IMR-90 (cell line): ENCODE data around the gene CFAP97. TPM values are rescaled to one million over a fixed set of nuclear protein-coding genes. Genes with fewer than 3 reads are reported as not detected.
A peak's percentile ranks its signal among the peaks of the same experiment; 100 is the strongest.

Experiments used
- ATAC-seq: fragments of 200-7000 bp; cut with Tn5 transposase; 2 replicates; pipeline ENCODE4 v1.9.1; 2020; ENCODE audit warnings: low read depth, mild to moderate bottlenecking, moderate library complexity
- BruUV-seq: library from RNA; stranded (reverse); fragments of 400-500 nt; replicated peaks from 2 replicates; lab custom pipeline; 2021; lab: Mats Ljungman, UMichigan
- CTCF ChIA-PET: fragments of 300-600 bp; formaldehyde crosslinking; extraction: SDS; loops from one replicate; lab custom pipeline; 2021; ENCODE audit warnings: antibody characterized with exemption; lab: Yijun Ruan, JAX
- POLR2A ChIA-PET: fragments of 300-600 bp; sonication (Branson Sonifier 250); formaldehyde crosslinking; loops from one replicate; lab custom pipeline; 2022; ENCODE audit warnings: antibody characterized with exemption; ENCODE audit not compliant: unreplicated experiment; lab: Charles Lee
- DNase-seq: peaks from one replicate; pipeline ENCODE4 v3.0.0; 2013
- H2AFZ ChIP-seq: replicated peaks from 2 replicates; pipeline ENCODE3; 2013; ENCODE audit warnings: low read length, mild to moderate bottlenecking; ENCODE audit not compliant: poor library complexity
- H2AK5ac ChIP-seq: 2 replicates; pipeline ENCODE4 v1.6.1; 2013; ENCODE audit warnings: low read depth, low read length, inconsistent platforms
- H2AK9ac ChIP-seq: replicated peaks from 2 replicates; pipeline ENCODE3; 2013; ENCODE audit warnings: mild to moderate bottlenecking, low read depth, low read length, moderate library complexity; ENCODE audit not compliant: poor library complexity
- H2BK120ac ChIP-seq: 2 replicates; pipeline ENCODE4 v1.6.1; 2013; ENCODE audit warnings: low read depth, low read length, inconsistent platforms
- H2BK15ac ChIP-seq: 3 replicates; pipeline ENCODE4 v1.6.1; 2013; ENCODE audit warnings: low read depth, low read length, inconsistent platforms
- H2BK20ac ChIP-seq: 2 replicates; pipeline ENCODE4 v1.6.1; 2013; ENCODE audit warnings: low read depth, mild to moderate bottlenecking, inconsistent platforms, low read length, moderate library complexity
- H2BK5ac ChIP-seq: 2 replicates; pipeline ENCODE4 v1.6.1; 2013; ENCODE audit warnings: mild to moderate bottlenecking, low read depth, low read length, inconsistent platforms; ENCODE audit not compliant: poor library complexity, severe bottlenecking
- H3K14ac ChIP-seq: replicated peaks from 2 replicates; pipeline ENCODE4 v1.6.1; 2013; ENCODE audit warnings: low read depth, low read length, inconsistent platforms
- H3K18ac ChIP-seq: 2 replicates; pipeline ENCODE4 v1.6.1; 2013; ENCODE audit warnings: low read depth, low read length, control low read depth
- H3K23ac ChIP-seq: 2 replicates; pipeline ENCODE4 v1.6.1; 2013; ENCODE audit warnings: low read depth, low read length, inconsistent platforms
- H3K27ac ChIP-seq: 2 replicates; pipeline ENCODE4 v1.5.1; 2013; ENCODE audit warnings: mild to moderate bottlenecking, control low read depth, low read length; ENCODE audit not compliant: insufficient read depth
- H3K27me3 ChIP-seq: 2 replicates; pipeline ENCODE4 v1.6.1; 2013; ENCODE audit warnings: low read length; ENCODE audit not compliant: control insufficient read depth, insufficient read depth
- H3K36me3 ChIP-seq: 2 replicates; pipeline ENCODE4 v1.6.1; 2013; ENCODE audit warnings: low read length, mixed read lengths; ENCODE audit not compliant: control insufficient read depth, insufficient read depth
- H3K4ac ChIP-seq: 2 replicates; pipeline ENCODE4 v1.6.1; 2013; ENCODE audit warnings: low read depth, low read length, inconsistent platforms
- H3K4me1 ChIP-seq: 2 replicates; pipeline ENCODE4 v1.6.1; 2013; ENCODE audit warnings: low read length, mixed read lengths; ENCODE audit not compliant: control insufficient read depth, insufficient read depth
- H3K4me2 ChIP-seq: 2 replicates; pipeline ENCODE4 v1.6.1; 2013; ENCODE audit warnings: low read depth, mild to moderate bottlenecking, control low read depth, low read length, moderate library complexity
- H3K4me3 ChIP-seq: 2 replicates; pipeline ENCODE4 v1.5.1; 2013; ENCODE audit warnings: low read depth, mild to moderate bottlenecking, control low read depth, low read length, moderate library complexity; ENCODE audit not compliant: insufficient read depth
- H3K56ac ChIP-seq: 2 replicates; pipeline ENCODE4 v1.6.1; 2013; ENCODE audit warnings: low read length, inconsistent platforms; ENCODE audit not compliant: insufficient read depth; ENCODE audit errors: extremely low read depth
- H3K79me1 ChIP-seq, 2 experiments: 2 replicates each; pipeline ENCODE4 v1.6.1; 2013; ENCODE audit warnings: low read length in 2 of 2, inconsistent platforms in 1 of 2, low read depth in 1 of 2
- H3K9ac ChIP-seq: 2 replicates; pipeline ENCODE4 v1.6.1; 2013; ENCODE audit warnings: low read depth, low read length, control low read depth
- H3K9me1 ChIP-seq: 2 replicates; pipeline ENCODE4 v1.6.1; 2013; ENCODE audit warnings: low read length, inconsistent platforms; ENCODE audit not compliant: insufficient read depth
- H3K9me3 ChIP-seq: 2 replicates; pipeline ENCODE4 v1.6.1; 2013; ENCODE audit warnings: low read length; ENCODE audit not compliant: control insufficient read depth, insufficient read depth
- H4K20me1 ChIP-seq: 2 replicates; pipeline ENCODE4 v1.6.1; 2013; ENCODE audit warnings: low read length, inconsistent platforms; ENCODE audit not compliant: insufficient read depth
- H4K5ac ChIP-seq: 2 replicates; pipeline ENCODE4 v1.6.1; 2013; ENCODE audit warnings: mild to moderate bottlenecking, low read depth, low read length, control low read depth
- H4K8ac ChIP-seq, 2 experiments: 2 replicates each; pipeline ENCODE4 v1.6.1; 2013; ENCODE audit warnings: low read depth in 2 of 2, low read length in 2 of 2, control low read depth in 1 of 2, inconsistent platforms in 1 of 2
- H4K91ac ChIP-seq: 2 replicates; pipeline ENCODE4 v1.6.1; 2013; ENCODE audit warnings: low read depth, low read length, inconsistent platforms; ENCODE audit not compliant: insufficient read depth
- BHLHE40 ChIP-seq: fragments of 150-350 bp; IDR thresholded peaks from 2 replicates; pipeline ENCODE4 v1.6.1; 2016; ENCODE audit warnings: mild to moderate bottlenecking, low read depth, low read length
- CEBPB ChIP-seq: IDR thresholded peaks from 2 replicates; pipeline ENCODE4 v1.6.1; 2012; ENCODE audit warnings: low read depth, low read length, improper control_type of control experiment
- CHD1 ChIP-seq: IDR thresholded peaks from 2 replicates; pipeline ENCODE4 v1.6.1; 2012; ENCODE audit warnings: low read depth, low read length, improper control_type of control experiment
- CTCF ChIP-seq: conservative IDR thresholded peaks from 2 replicates; pipeline ENCODE4 v1.5.1; 2012; ENCODE audit warnings: mild to moderate bottlenecking, low read depth, low read length, improper control_type of control experiment
- ELK1 ChIP-seq: fragments of 150-350 bp; IDR thresholded peaks from 2 replicates; pipeline ENCODE4 v1.6.1; 2016; ENCODE audit warnings: low read depth, mild to moderate bottlenecking, low read length, moderate library complexity, borderline replicate concordance
- FOS ChIP-seq: fragments of 150-350 bp; IDR thresholded peaks from 2 replicates; pipeline ENCODE4 v1.6.1; 2016; ENCODE audit warnings: low read depth, low read length
- MAFK ChIP-seq: IDR thresholded peaks from 2 replicates; pipeline ENCODE4 v1.6.1; 2012; ENCODE audit warnings: low read depth, low read length, improper control_type of control experiment
- MAZ ChIP-seq: IDR thresholded peaks from 2 replicates; pipeline ENCODE4 v1.6.1; 2012; ENCODE audit warnings: low read depth, mild to moderate bottlenecking, low read length, improper control_type of control experiment, moderate library complexity, borderline replicate concordance
- MXI1 ChIP-seq: IDR thresholded peaks from 2 replicates; pipeline ENCODE4 v1.6.1; 2012; ENCODE audit warnings: low read depth, mild to moderate bottlenecking, low read length, moderate library complexity, borderline replicate concordance
- NFE2L2 ChIP-seq: fragments of 150-350 bp; IDR thresholded peaks from 2 replicates; pipeline ENCODE4 v1.6.1; 2016; ENCODE audit warnings: low read depth, mild to moderate bottlenecking, low read length
- POLR2A ChIP-seq: IDR thresholded peaks from 2 replicates; pipeline ENCODE4 v1.6.1; 2012; ENCODE audit warnings: mild to moderate bottlenecking, low read depth, low read length
- RAD21 ChIP-seq: IDR thresholded peaks from 2 replicates; pipeline ENCODE4 v1.6.1; 2012; ENCODE audit warnings: low read length, improper control_type of control experiment
- RCOR1 ChIP-seq: IDR thresholded peaks from 2 replicates; pipeline ENCODE4 v1.6.1; 2012; ENCODE audit warnings: mild to moderate bottlenecking, low read length, improper control_type of control experiment; ENCODE audit not compliant: insufficient replicate concordance
- RFX5 ChIP-seq: IDR thresholded peaks from 2 replicates; pipeline ENCODE4 v1.8.0; 2012; ENCODE audit warnings: low read depth, mild to moderate bottlenecking, low read length, moderate library complexity
- SMC3 ChIP-seq: fragments of 150-350 bp; IDR thresholded peaks from 2 replicates; pipeline ENCODE4 v1.6.1; 2016; ENCODE audit warnings: low read depth, mild to moderate bottlenecking, antibody characterized with exemption, low read length, moderate library complexity
- WGBS, 2 experiments: methylation state at CpG; one replicate each; pipeline versions ENCODE4 v1.1.5 to v1.1.7; 2013; ENCODE audit warnings: missing lambda C conversion rate in 2 of 2; ENCODE audit not compliant: insufficient read length in 1 of 2; ENCODE audit errors: extremely low coverage in 2 of 2; 5-methylcytosine and 5-hydroxymethylcytosine counted together
- dilution Hi-C: fragments of 300-500 bp; cut with HindIII; formaldehyde crosslinking; loops from one replicate; pipeline ENCODE4 v1.14.3; 2018; ENCODE audit warnings: low sequenced_read_pairs; ENCODE audit not compliant: unreplicated experiment
- in situ Hi-C: fragments of 300-500 bp; cut with MboI; formaldehyde crosslinking; loops from 3 replicates; pipeline ENCODE4 v1.14.3; 2019; ENCODE audit warnings: low sequenced_read_pairs, inconsistent platforms, mixed read lengths
- intact Hi-C: fragments of 100-400 bp; cut with micrococcal nuclease; formaldehyde crosslinking; loops from 2 replicates; pipeline ENCODE4 v1.10.0; 2022
- polyA plus RNA-seq, 3 experiments: library from polyadenylated mRNA; depleted of rRNA; stranded (reverse); fragments of >200 nt; gene quantifications; 2 replicates each; pipeline ENCODE4 v1.2.3, GENCODE V29; 2012; ENCODE audit warnings: low replicate concordance in 1 of 3
- total RNA-seq: library from RNA; depleted of rRNA; stranded (reverse); fragments of >200 nt; gene quantifications from 2 replicates; pipeline ENCODE4 v1.2.3, GENCODE V29; 2012
- TF ChIP-seq, protein P1 (sequence below): fragments of 150-350 bp; IDR thresholded peaks from 2 replicates; pipeline ENCODE4 v1.6.1; 2017; ENCODE audit warnings: mild to moderate bottlenecking, antibody characterized with exemption, low read length, low read depth

The CFAP97 gene
- total and polyA plus RNA-seq, 2 of the 4 experiments (the other 2 are of a cell fraction), result 14.5 to 16.0 TPM

DNA sequence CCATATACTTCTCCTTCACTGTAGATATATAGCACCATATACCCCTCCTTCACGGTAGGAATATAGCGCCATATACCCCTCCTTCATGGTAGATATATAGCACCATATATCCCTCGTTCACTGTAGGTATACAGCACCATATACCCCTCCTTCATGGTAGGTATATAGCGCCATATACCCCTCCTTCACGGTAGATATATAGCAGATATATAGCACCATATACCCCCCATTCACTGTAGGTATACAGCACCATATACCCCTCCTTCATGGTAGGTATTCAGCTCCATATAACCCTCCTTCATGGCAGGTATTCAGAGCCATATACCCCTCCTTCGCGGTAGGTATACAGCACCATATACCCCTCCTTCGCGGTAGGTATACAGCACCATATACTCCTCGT lies 18.1 kb upstream of the CFAP97 start:
- H3K4me2 ChIP-seq, result no peak overlapping the region
- BruUV-seq, result no TSS peak
- 0 out of 2 replicates have a peak, but pooled peaks cover under 1% of the 10 kb centered on the region for H3K9me1 ChIP-seq
- peaks cover 19 to 63% of the 10 kb centered on the region in 2 experiments for H3K79me1 ChIP-seq
- H3K9ac ChIP-seq, result no peak overlapping the region
- TF ChIP-seq MXI1 (no peak), RCOR1 (no peak), CEBPB (no peak), ELK1 (no peak), RFX5 (no peak), SMC3 (no peak), RAD21 (no peak), NFE2L2 (no peak), CTCF (no peak), BHLHE40 (no peak), MAZ (no peak), FOS (no peak), POLR2A (no peak), CHD1 (no peak), MAFK (no peak)
- TF ChIP-seq, protein P1, sequence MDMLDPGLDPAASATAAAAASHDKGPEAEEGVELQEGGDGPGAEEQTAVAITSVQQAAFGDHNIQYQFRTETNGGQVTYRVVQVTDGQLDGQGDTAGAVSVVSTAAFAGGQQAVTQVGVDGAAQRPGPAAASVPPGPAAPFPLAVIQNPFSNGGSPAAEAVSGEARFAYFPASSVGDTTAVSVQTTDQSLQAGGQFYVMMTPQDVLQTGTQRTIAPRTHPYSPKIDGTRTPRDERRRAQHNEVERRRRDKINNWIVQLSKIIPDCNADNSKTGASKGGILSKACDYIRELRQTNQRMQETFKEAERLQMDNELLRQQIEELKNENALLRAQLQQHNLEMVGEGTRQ, result no peak
- peak overlapping the region; percentile 39; the same call in 1 of the 2 replicates for H2BK120ac ChIP-seq
- intact Hi-C loops, result no loop called here
- no peak overlapping the region for H3K4me3 ChIP-seq
- peak overlapping the region in 1 of 2 experiments; percentile 40; a peak in 1 of 4 replicates for H4K8ac ChIP-seq
- POLR2A ChIA-PET, result no interaction called here
- H3K36me3 ChIP-seq, result no peaks in the 10 kb centered on the region
- no peak overlapping the region for H3K56ac ChIP-seq
- no peak overlapping the region for H2BK15ac ChIP-seq
- H2AK9ac ChIP-seq, result no peak overlapping the region
- CTCF ChIA-PET, result no interaction called here
- peak overlapping the region; percentile 86 for H2BK5ac ChIP-seq
- H3K27ac ChIP-seq, result no peak overlapping the region
- WGBS, 2 experiments, result 70% methylated on average over 2 of the region's 10 CpGs; no CpG with 5 or more reads in 1 of the 2 experiments
- dilution Hi-C loops, result no loop called here
- H3K9me3 ChIP-seq, result no peaks in the 10 kb centered on the region
- in situ Hi-C loops, result no loop called here
- H3K27me3 ChIP-seq, result no peaks in the 10 kb centered on the region
- H2AK5ac ChIP-seq, result peak overlapping the region; percentile 29; the same call in 1 of the 2 replicates
- H4K5ac ChIP-seq, result no peak overlapping the region
- peak overlapping the region; percentile 47; the same call in 1 of the 2 replicates for H2BK20ac ChIP-seq
- peak overlapping the region; percentile 11; the same call in 1 of the 2 replicates for H3K4ac ChIP-seq
- H3K14ac ChIP-seq, result no peak overlapping the region
- peaks cover 2% of the 10 kb centered on the region; the same call in 1 of the 2 replicates for H4K20me1 ChIP-seq
- no peak overlapping the region for H4K91ac ChIP-seq
- peaks cover 8% of the 10 kb centered on the region for H3K4me1 ChIP-seq
- H3K18ac ChIP-seq, result no peak overlapping the region; the same call in 1 of the 2 replicates
- H3K23ac ChIP-seq, result no peak overlapping the region
- DNase-seq, result no peak
- ATAC-seq, result no peak; the same call in 1 of the 2 replicates
- H2AFZ ChIP-seq, result no peak overlapping the region
